Epidermal melanocyte (primary cell): ENCODE data around the gene SLC35E1.
"Not testable (repeated sequence)": the region's sequence is repeated elsewhere in the genome, so short reads cannot be mapped to it uniquely, and the experiment has no call there.

Source experiments
- DNase-seq: peaks from one replicate; pipeline ENCODE4 v3.0.0; 2011; ENCODE audit warnings: low spot score; ENCODE audit not compliant: insufficient read length

SLC35E1 gene

GRCh38 chr19:16522559-16523377, 49.4 kb downstream of the SLC35E1 start:
- no peak for DNase-seq

GRCh38 chr19:16521715-16522289, 50.4 kb downstream of the SLC35E1 start:
- DNase-seq, result no peak

GRCh38 chr19:16520986-16521624, 51.1 kb downstream of the SLC35E1 start:
- DNase-seq, result no peak

GRCh38 chr19:16520074-16520973, 51.9 kb downstream of the SLC35E1 start:
- DNase-seq, result no peak

- no peak for DNase-seq
Measured at GRCh38 chr19:16519230-16519687, 53.0 kb downstream of the SLC35E1 start.

GRCh38 chr19:16518483-16519229, 53.6 kb downstream of the SLC35E1 start:
- no peak for DNase-seq

GRCh38 chr19:16518061-16518460, 54.2 kb downstream of the SLC35E1 start:
- DNase-seq, result no peak

- no peak for DNase-seq
Measured at GRCh38 chr19:16516923-16517610, 55.1 kb downstream of the SLC35E1 start.

- no peak for DNase-seq
Measured at GRCh38 chr19:16516381-16516780, 55.8 kb downstream of the SLC35E1 start.

GRCh38 chr19:16514383-16515019, 57.7 kb downstream of the SLC35E1 start:
- no peak for DNase-seq

- not testable (repeated sequence) for DNase-seq
Measured at GRCh38 chr19:16512611-16513010, 59.6 kb downstream of the SLC35E1 start.

GRCh38 chr19:16509141-16510061, 62.8 kb downstream of the SLC35E1 start:
- peak; percentile 42 for DNase-seq

GRCh38 chr19:16508546-16508945, 63.7 kb downstream of the SLC35E1 start:
- no peak for DNase-seq

- DNase-seq, result no peak
Measured at GRCh38 chr19:16506961-16507360, 65.3 kb downstream of the SLC35E1 start.

- not testable (repeated sequence) for DNase-seq
Measured at GRCh38 chr19:16506161-16506560, 66.1 kb downstream of the SLC35E1 start.

- DNase-seq, result no peak
Measured at GRCh38 chr19:16504271-16504670, 67.9 kb downstream of the SLC35E1 start.
